ENCODE measurements around the gene RAPSN. TPM values are rescaled to one million over a fixed set of nuclear protein-coding genes. Genes with fewer than 3 reads are reported as not detected.
A peak's percentile ranks its signal among the peaks of the same experiment; 100 is the strongest.

Gene RAPSN
- total RNA-seq, 1 donor from 2014 or later, result not detected

GRCh38 chr11:47488674-47489394 lies 39.9 kb upstream of the RAPSN start:
- H3K4me3 ChIP-seq (ENCODE audit: low read depth, low read length), result no peak overlapping the region
- no peak for DNase-seq (ENCODE audit: low read depth)
- no peak for TF ChIP-seq CTCF (conservative IDR thresholded peaks at IDR 0.05; ENCODE audit: low read depth, low read length)

DNA sequence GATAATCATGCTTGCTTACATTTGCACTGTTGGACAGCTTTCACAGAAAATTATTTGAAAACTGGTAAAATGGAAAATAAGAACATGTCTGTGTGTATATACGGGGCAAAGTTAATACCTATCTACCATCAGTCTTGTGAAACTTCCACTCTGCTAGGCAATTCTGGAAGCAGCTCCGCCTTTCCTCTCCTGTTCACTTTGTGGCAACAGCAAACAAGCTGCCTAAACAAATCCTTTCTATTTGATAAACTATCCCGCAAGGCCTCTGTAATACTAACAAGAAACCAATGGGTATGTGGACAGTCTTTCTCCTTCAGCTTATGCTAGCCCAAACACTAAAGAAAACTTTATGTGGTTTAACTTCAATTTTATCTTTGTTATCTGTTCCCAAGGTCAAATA lies 39.2 kb upstream of the RAPSN start:
- DNase-seq (ENCODE audit: low read depth), result no peak

GRCh38 chr11:47487421-47487820 lies 38.5 kb upstream of the RAPSN start:
- no peak for DNase-seq (ENCODE audit: low read depth)
- no peak for TF ChIP-seq CTCF (conservative IDR thresholded peaks at IDR 0.05; ENCODE audit: low read depth, low read length)
- H3K4me3 ChIP-seq (ENCODE audit: low read depth, low read length), result no peak overlapping the region

More for the DNA sequence above, 39.2 kb upstream of the RAPSN start:
- H3K4me3 ChIP-seq (ENCODE audit: low read depth, low read length), result no peak overlapping the region
- no peak for TF ChIP-seq CTCF (conservative IDR thresholded peaks at IDR 0.05; ENCODE audit: low read depth, low read length)

DNA sequence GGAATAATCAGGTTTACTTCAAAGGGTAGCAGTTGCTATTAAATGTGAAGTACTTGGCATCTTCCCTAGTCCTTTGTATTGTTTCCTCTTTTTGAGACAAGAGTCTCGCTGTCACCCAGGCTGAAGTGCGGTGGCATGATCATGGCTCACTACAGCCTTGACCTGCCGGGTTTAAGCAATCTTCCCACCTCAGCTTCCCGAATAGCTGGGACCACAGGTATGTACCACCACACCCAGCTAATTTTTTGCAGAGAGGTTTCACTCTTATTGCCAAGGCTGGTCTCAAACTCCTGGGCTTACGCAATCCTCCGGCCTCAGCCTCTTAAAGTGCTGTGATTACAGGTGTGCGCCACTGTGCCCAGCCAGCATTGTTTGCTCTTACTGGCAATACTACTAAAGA lies 36.2 kb upstream of the RAPSN start:
- no peak for DNase-seq (ENCODE audit: low read depth)
- no peak overlapping the region for H3K4me3 ChIP-seq (ENCODE audit: low read depth, low read length)
- no peak for TF ChIP-seq CTCF (conservative IDR thresholded peaks at IDR 0.05; ENCODE audit: low read depth, low read length)

DNA sequence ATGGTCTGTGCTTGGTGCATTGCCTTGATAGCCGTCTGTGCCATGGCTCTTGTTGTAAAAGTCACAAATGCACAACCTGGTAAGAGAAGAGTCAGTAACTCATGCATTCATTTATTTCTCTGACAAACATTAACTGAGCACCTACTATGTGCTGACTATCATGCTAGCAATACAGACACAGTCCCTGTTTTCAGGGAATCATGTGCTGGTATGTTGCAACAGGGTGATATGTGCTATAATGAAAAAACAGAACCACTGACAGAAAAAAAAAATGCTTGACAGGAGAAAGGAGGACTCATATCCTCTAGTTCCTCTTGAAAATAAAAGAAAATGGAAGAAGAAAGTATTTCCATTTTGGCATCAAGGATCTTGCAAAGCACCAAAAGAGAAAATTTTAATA lies 34.5 kb upstream of the RAPSN start:
- no peak for DNase-seq (ENCODE audit: low read depth)
- TF ChIP-seq CTCF (conservative IDR thresholded peaks at IDR 0.05; ENCODE audit: low read depth, low read length), result no peak
- H3K4me3 ChIP-seq (ENCODE audit: low read depth, low read length), result no peak overlapping the region

DNA sequence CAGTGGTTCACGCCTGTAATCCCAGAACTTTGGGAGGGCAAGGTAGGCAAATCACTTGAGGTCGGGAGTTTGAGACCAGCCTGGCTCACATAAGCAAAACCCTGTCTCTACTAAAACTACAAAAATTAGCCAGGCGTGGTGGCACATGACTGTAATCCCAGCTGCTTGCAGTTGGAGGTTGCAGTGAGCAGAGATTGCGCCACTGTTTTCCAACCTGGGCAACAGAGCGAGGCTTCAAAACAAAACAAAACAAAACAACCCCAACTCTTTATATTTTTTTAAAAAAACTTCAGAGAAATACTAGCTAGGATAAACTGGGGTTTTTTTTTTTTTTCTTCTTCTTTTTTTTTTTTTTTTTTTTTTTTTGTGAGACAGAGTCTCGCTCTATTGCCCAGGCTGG lies 31.8 kb upstream of the RAPSN start:
- peak; percentile 15 for TF ChIP-seq CTCF (conservative IDR thresholded peaks at IDR 0.05; ENCODE audit: low read depth, low read length)
- peak; percentile 18 for DNase-seq (ENCODE audit: low read depth)
- no peak overlapping the region for H3K4me3 ChIP-seq (ENCODE audit: low read depth, low read length)

Data from epithelial cell of proximal tubule (primary cell).